ENCODE data around the gene MANBA. TPM values are rescaled to one million over a fixed set of nuclear protein-coding genes. Genes with fewer than 3 reads are reported as not detected.

The MANBA gene
- total and polyA plus RNA-seq, 4 donors: 19.9 to 100 (median 32.1) TPM

- Histone ChIP-seq H3K9me3 (ENCODE audit: control insufficient read depth in 4 of 4, insufficient read depth in 3 of 4, low read length in 3 of 4) (no peaks in the 10 kb centered on the region), H3K4me1 (ENCODE audit: control insufficient read depth in 5 of 5, insufficient read depth in 5 of 5, low read length in 5 of 5) (peaks cover 0 to 3% (median 0%) of the 10 kb centered on the region in 5 donors), H3K4me3 (no peak overlapping the region), H3K27me3 (ENCODE audit: control insufficient read depth in 3 of 3, insufficient read depth in 3 of 3, low read length in 2 of 3) (no peaks in the 10 kb centered on the region), H3K27ac (ENCODE audit: low read depth in 1 of 2, low read length in 1 of 2) (peak overlapping the region in 1 of 2 donors; percentile 41), H3K9ac (ENCODE audit: insufficient read depth in 1 of 2, low read length in 2 of 2) (no peak overlapping the region), H3K36me3 (ENCODE audit: control insufficient read depth in 4 of 4, insufficient read depth in 4 of 4, low read length in 4 of 4) (peaks cover 40 to 64% (median 50%) of the 10 kb centered on the region in 4 donors)
- TF ChIP-seq CTCF (IDR thresholded peaks at IDR 0.05; ENCODE audit: control extremely low read depth, extremely low read depth): no peak
- WGBS, 2 donors: 81 to 90% methylated on average over 2 of the region's 2 CpGs
- ATAC-seq (ENCODE audit: insufficient read depth, low FRiP score) (no peak), DNase-seq (peak in 2 of 3 donors; percentile 22 to 41)
Observed at GRCh38 chr4:102612210-102612609, 148.6 kb downstream of the MANBA start.

DNA sequence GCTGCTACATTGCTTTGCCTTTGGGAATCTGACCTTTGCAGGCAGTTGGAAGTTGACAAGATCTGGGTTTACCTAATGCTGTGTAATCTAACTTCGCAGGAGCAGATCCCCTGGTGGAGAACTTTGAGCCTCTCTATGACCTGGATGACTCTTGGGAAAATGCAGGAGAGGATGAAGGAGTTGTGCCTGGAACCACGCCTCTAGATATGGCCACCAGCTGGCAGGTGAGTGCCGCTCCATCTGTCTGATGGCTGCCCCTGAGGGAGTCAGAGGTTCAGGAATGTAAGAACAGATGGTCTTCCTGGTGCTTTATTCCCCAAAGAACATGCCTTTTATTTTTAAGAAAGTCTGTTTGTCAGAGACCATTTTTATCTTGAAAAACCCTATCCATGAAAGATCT is 150.3 kb downstream of the MANBA start:
- Histone ChIP-seq H3K4me3 (no peak overlapping the region), H3K9ac (ENCODE audit: insufficient read depth in 1 of 2, low read length in 2 of 2) (no peak overlapping the region), H3K9me3 (ENCODE audit: control insufficient read depth in 4 of 4, insufficient read depth in 3 of 4, low read length in 3 of 4) (no peaks in the 10 kb centered on the region), H3K36me3 (ENCODE audit: control insufficient read depth in 4 of 4, insufficient read depth in 4 of 4, low read length in 4 of 4) (peaks cover 35 to 63% (median 54%) of the 10 kb centered on the region in 4 donors), H3K4me1 (ENCODE audit: control insufficient read depth in 5 of 5, insufficient read depth in 5 of 5, low read length in 5 of 5) (peaks cover 0 to 4% (median 0%) of the 10 kb centered on the region in 5 donors), H3K27me3 (ENCODE audit: control insufficient read depth in 3 of 3, insufficient read depth in 3 of 3, low read length in 2 of 3) (no peaks in the 10 kb centered on the region), H3K27ac (ENCODE audit: low read depth in 1 of 2, low read length in 1 of 2) (no peak overlapping the region)
- no peak for ATAC-seq (ENCODE audit: insufficient read depth, low FRiP score)
- no peak for DNase-seq
- TF ChIP-seq CTCF (IDR thresholded peaks at IDR 0.05; ENCODE audit: control extremely low read depth, extremely low read depth): no peak
- WGBS, 2 donors: 91 to 93% methylated on average over 3 of the region's 3 CpGs

DNA sequence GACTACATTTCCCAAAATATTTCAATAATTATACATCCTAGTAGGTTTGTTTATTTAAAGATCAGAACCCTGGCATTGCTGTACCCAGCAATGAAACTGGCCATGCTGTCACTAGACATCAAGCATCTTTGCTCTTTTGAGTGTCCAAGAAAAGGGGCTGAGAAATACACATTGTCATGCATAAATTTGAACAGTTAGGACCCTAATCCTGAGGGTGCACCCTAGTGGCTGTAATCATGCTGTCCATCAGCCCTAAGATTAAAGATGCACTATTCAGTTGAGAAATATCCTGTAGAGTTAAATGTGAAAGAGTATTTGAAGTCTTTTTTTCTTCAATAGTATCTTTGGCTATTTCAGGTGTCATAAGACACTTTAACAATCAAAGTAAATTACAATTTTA is 150.8 kb downstream of the MANBA start:
- Histone ChIP-seq H3K9ac (ENCODE audit: insufficient read depth in 1 of 2, low read length in 2 of 2) (no peak overlapping the region), H3K4me1 (ENCODE audit: control insufficient read depth in 5 of 5, insufficient read depth in 5 of 5, low read length in 5 of 5) (peaks cover 0 to 4% (median 0%) of the 10 kb centered on the region in 5 donors), H3K9me3 (ENCODE audit: control insufficient read depth in 4 of 4, insufficient read depth in 3 of 4, low read length in 3 of 4) (no peaks in the 10 kb centered on the region), H3K4me3 (no peak overlapping the region), H3K36me3 (ENCODE audit: control insufficient read depth in 4 of 4, insufficient read depth in 4 of 4, low read length in 4 of 4) (peaks cover 35 to 61% (median 51%) of the 10 kb centered on the region in 4 donors), H3K27me3 (ENCODE audit: control insufficient read depth in 3 of 3, insufficient read depth in 3 of 3, low read length in 2 of 3) (no peaks in the 10 kb centered on the region), H3K27ac (ENCODE audit: low read depth in 1 of 2, low read length in 1 of 2) (no peak overlapping the region)
- ATAC-seq (ENCODE audit: insufficient read depth, low FRiP score): no peak
- no peak for TF ChIP-seq CTCF (IDR thresholded peaks at IDR 0.05; ENCODE audit: control extremely low read depth, extremely low read depth)
- peak in 1 of 3 donors; percentile 17 for DNase-seq

DNA sequence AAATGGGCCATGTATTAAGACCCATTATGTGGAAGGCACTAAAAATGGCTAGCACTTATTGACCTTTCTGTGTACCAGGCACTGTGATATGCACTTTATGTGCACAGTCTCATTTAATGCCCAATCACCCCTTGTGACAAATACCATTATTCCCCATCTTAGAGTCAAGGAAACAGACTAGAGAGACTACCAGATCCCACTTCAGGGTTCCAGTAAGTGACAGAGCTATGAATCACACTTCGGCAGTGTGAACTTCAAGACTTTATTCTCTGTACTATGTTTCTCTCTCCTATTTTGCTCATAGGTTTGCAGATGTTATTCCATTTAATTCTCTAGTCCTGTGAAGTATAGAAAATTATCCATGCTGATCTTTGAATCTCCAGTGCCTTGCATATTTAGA is 152.6 kb downstream of the MANBA start:
- H3K4me3 ChIP-seq: no peak overlapping the region
- peaks cover 0 to 1% (median 0%) of the 10 kb centered on the region in 5 donors for H3K4me1 ChIP-seq (ENCODE audit: control insufficient read depth in 5 of 5, insufficient read depth in 5 of 5, low read length in 5 of 5)
- TF ChIP-seq CTCF (IDR thresholded peaks at IDR 0.05; ENCODE audit: control extremely low read depth, extremely low read depth): no peak
- 82 to 88% methylated on average over 1 of the region's 1 CpG for WGBS, 2 donors
- ATAC-seq (ENCODE audit: insufficient read depth, low FRiP score) (no peak), DNase-seq (no peak)
- no peaks in the 10 kb centered on the region for H3K9me3 ChIP-seq (ENCODE audit: control insufficient read depth in 4 of 4, insufficient read depth in 3 of 4, low read length in 3 of 4)
- no peak overlapping the region for H3K27ac ChIP-seq (ENCODE audit: low read depth in 1 of 2, low read length in 1 of 2)
- peaks cover 32 to 55% (median 36%) of the 10 kb centered on the region in 4 donors for H3K36me3 ChIP-seq (ENCODE audit: control insufficient read depth in 4 of 4, insufficient read depth in 4 of 4, low read length in 4 of 4)
- no peaks in the 10 kb centered on the region for H3K27me3 ChIP-seq (ENCODE audit: control insufficient read depth in 3 of 3, insufficient read depth in 3 of 3, low read length in 2 of 3)
- no peak overlapping the region for H3K9ac ChIP-seq (ENCODE audit: insufficient read depth in 1 of 2, low read length in 2 of 2)

All from lung (tissue), 12 donors.